Neural crest cell (in vitro differentiated cells): Measurements from ENCODE around the gene JPT2. TPM values are rescaled to one million over a fixed set of nuclear protein-coding genes. Genes with fewer than 3 reads are reported as not detected.
A peak's percentile ranks its signal among the peaks of the same experiment; 100 is the strongest.

ENCODE experiments used
- DNase-seq: peaks from one replicate; pipeline ENCODE4 v3.0.0; 2021; ENCODE audit warnings: low read depth, mixed read lengths, low spot score
- H3K27ac Mint-ChIP-seq: one replicate; pipeline ENCODE4 v1.8.0; 2021; ENCODE audit warnings: mild to moderate bottlenecking, mixed read lengths; ENCODE audit not compliant: unreplicated experiment
- H3K27me3 Mint-ChIP-seq: 2 replicates; pipeline ENCODE4 v1.8.0; 2021; ENCODE audit warnings: low read depth, mild to moderate bottlenecking, mixed read lengths
- H3K36me3 Mint-ChIP-seq: 2 replicates; pipeline ENCODE4 v1.8.0; 2021; ENCODE audit warnings: low read depth, mild to moderate bottlenecking, mixed read lengths
- H3K4me1 Mint-ChIP-seq: 2 replicates; pipeline ENCODE4 v1.8.0; 2021; ENCODE audit warnings: mixed read lengths
- H3K4me3 Mint-ChIP-seq: one replicate; pipeline ENCODE4 v1.8.0; 2021; ENCODE audit warnings: mild to moderate bottlenecking, mixed read lengths
- H3K9me3 Mint-ChIP-seq: 2 replicates; pipeline ENCODE4 v1.8.0; 2021; ENCODE audit warnings: mixed read lengths
- total RNA-seq: library from RNA; stranded (reverse); gene quantifications from 2 replicates; pipeline ENCODE4 v1.2.1, GENCODE V29; 2021
- TF ChIP-seq, protein P1 (sequence below): fragments of 200-600 bp; sonication (generic); conservative IDR thresholded peaks from 2 replicates; pipeline ENCODE4 v1.5.0; 2021; ENCODE audit warnings: antibody characterized with exemption, mild to moderate bottlenecking

Gene JPT2
- total RNA-seq, 1 donor from 2014 or later, result 247 TPM

DNA sequence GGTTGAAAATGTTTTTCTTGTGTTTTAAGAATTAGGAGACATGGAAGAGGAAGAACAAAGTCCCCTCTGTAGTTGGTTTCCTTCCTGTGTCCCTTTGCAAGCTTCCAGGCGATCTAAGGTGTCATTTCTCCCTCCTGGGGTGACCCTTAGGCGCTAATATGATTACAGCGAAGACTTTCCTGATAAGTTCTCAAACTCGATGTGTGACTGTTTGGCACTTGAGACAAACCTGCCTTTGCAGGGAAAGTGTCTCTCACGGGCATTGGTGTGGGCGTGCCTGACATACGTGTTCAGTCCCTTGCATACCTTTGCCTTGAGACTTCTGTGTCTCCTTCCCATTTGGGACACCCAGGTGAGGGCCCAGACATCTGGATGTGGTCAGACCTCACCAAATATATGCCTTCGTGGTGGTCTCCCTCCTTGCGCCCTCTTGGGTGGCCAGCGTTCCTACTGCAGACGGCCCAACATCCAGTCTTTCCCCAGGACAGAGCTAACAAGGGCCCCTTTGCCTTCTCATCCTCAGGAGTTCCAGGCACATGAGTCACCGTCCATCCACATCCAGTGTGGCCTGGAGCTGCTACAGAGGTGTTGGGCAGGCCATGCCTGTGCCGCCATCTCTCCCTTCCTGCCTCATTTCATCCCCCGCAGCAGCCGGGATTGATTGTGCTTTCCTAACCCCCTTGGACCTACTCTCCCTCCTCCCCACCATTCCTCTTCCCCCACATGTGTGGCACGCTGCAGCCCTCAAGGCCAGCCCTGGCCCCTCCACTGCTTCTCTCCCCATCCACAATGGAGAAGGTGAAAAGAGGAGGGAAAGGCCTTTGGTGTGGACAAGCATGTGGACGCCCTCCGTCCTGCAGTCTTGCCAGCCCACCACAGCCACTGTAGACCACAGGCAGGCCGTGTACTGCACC, 3.1 kb upstream of the JPT2 start:
- Mint-ChIP-seq H3K4me1 (peaks cover 11% of the 10 kb centered on the region), H3K36me3 (peaks cover 13% of the 10 kb centered on the region), H3K9me3 (no peaks in the 10 kb centered on the region), H3K27ac (no peak overlapping the region), H3K4me3 (no peak overlapping the region), H3K27me3 (no peaks in the 10 kb centered on the region)
- TF ChIP-seq, protein P1, sequence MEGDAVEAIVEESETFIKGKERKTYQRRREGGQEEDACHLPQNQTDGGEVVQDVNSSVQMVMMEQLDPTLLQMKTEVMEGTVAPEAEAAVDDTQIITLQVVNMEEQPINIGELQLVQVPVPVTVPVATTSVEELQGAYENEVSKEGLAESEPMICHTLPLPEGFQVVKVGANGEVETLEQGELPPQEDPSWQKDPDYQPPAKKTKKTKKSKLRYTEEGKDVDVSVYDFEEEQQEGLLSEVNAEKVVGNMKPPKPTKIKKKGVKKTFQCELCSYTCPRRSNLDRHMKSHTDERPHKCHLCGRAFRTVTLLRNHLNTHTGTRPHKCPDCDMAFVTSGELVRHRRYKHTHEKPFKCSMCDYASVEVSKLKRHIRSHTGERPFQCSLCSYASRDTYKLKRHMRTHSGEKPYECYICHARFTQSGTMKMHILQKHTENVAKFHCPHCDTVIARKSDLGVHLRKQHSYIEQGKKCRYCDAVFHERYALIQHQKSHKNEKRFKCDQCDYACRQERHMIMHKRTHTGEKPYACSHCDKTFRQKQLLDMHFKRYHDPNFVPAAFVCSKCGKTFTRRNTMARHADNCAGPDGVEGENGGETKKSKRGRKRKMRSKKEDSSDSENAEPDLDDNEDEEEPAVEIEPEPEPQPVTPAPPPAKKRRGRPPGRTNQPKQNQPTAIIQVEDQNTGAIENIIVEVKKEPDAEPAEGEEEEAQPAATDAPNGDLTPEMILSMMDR, result no peak
- no peak for DNase-seq

DNA sequence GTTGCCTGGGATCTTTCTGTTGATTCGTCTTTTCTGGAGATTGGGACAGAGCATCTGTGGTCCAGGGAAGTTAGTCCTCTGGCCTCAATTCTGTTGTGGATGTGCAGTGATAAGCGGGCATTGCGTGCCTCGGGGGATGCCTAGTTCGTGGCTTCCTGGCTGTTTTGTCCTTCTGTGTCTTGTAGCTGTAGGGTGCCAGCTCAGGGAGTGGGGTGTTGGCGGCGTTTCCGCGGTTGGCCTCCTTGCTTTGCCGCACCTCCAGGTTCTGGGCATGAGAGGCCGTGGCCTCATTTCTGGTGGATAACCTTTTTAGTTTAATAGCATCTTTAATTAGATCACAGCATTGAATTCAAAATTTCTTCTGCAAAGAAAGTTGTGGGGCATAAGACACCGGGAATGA, 1.4 kb upstream of the JPT2 start:
- H3K36me3 Mint-ChIP-seq, result peaks cover 10% of the 10 kb centered on the region
- DNase-seq, result no peak
- no peaks in the 10 kb centered on the region for H3K9me3 Mint-ChIP-seq
- peak overlapping the region; percentile 85 for H3K4me3 Mint-ChIP-seq
- no peak overlapping the region for H3K27ac Mint-ChIP-seq
- H3K27me3 Mint-ChIP-seq, result no peaks in the 10 kb centered on the region
- TF ChIP-seq, protein P1, result no peak
- peaks cover 27% of the 10 kb centered on the region for H3K4me1 Mint-ChIP-seq

DNA sequence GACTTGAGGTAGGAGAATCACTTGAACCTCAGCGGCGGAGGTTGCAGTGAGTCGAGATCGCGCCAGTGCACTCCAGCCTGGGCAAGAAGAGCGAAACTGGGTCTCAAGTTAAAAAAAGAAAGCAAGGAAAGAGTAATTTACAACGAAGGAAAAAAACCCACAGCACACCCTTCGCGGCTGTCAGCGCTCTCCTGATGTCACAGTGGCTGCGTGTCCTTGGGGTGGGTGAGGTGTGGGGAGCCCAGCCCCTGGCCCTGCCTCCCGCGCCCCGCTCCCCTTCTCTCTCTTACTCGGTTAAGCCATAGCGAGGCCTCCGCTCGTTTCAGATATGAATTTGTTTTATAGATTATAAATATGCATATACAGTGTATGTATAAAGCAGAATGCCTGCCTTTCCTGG, 740 bp upstream of the JPT2 start:
- Mint-ChIP-seq H3K36me3 (peaks cover 5% of the 10 kb centered on the region), H3K27me3 (no peaks in the 10 kb centered on the region), H3K27ac (no peak overlapping the region), H3K4me3 (peak overlapping the region; percentile 85), H3K9me3 (no peaks in the 10 kb centered on the region), H3K4me1 (peaks cover 31% of the 10 kb centered on the region)
- no peak for DNase-seq
- TF ChIP-seq, protein P1, result no peak

DNA sequence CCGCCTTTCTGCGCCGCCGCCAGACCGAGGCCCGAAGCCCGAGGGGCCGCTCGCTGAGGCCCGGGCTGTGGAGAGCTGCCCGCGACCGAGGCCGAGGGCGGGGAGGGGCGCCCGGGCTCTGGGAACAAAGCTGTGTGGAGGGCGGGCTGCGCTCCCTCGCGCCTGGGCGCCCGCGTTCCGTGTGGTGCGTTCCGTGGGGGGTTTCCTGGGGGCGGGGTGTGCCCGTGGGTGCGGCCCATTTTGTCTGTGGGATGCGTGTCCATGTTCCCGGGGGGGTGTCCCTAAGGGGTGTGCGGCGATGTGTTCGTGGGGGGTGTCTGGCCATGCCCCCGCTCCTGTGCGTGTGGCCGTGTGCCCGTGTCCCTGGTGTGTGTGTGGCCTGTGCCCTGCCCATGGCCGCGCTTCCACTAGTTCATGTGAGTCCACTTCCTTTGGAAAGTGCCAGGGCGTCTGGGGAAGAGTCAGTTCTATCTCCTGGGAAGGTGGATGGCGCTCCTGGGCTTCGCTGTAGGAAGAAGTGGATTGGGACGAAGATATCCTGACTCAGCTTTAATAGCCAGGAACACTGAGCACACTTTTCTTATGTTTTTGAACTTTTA, 520 bp downstream of the JPT2 start:
- Mint-ChIP-seq H3K4me3 (peak overlapping the region; percentile 94), H3K27ac (peak overlapping the region; percentile 55), H3K4me1 (peaks cover 34% of the 10 kb centered on the region), H3K36me3 (no peaks in the 10 kb centered on the region), H3K27me3 (no peaks in the 10 kb centered on the region), H3K9me3 (no peaks in the 10 kb centered on the region)
- peak; percentile 12 for DNase-seq
- TF ChIP-seq, protein P1, result no peak

DNA sequence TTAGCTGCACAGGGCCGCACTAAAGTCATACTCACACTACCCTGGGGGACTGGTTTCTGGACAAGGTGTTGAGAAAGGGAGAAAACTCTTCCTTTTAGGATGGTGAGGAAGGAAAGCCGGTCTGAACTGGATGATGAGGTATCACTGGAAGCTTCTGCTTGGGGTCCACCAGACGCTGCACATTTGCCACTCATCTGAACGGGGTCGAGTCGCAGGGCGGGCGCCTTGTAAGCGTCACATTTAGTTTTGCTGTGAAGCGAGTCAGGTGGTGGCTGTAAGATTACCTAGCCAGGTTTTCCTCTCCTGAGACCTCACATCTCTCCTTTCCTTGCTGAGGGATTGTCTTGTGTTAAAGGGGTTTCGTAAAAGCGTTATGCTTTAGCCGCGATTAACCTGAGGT, 2.3 kb downstream of the JPT2 start:
- peaks cover 37% of the 10 kb centered on the region for H3K4me1 Mint-ChIP-seq
- H3K27me3 Mint-ChIP-seq, result no peaks in the 10 kb centered on the region
- peak overlapping the region; percentile 94 for H3K4me3 Mint-ChIP-seq
- H3K9me3 Mint-ChIP-seq, result no peaks in the 10 kb centered on the region
- DNase-seq, result no peak
- H3K36me3 Mint-ChIP-seq, result peaks cover 2% of the 10 kb centered on the region
- H3K27ac Mint-ChIP-seq, result peak overlapping the region; percentile 78
- TF ChIP-seq, protein P1, result no peak
